ENCODE data around the gene MALRD1.

DNA sequence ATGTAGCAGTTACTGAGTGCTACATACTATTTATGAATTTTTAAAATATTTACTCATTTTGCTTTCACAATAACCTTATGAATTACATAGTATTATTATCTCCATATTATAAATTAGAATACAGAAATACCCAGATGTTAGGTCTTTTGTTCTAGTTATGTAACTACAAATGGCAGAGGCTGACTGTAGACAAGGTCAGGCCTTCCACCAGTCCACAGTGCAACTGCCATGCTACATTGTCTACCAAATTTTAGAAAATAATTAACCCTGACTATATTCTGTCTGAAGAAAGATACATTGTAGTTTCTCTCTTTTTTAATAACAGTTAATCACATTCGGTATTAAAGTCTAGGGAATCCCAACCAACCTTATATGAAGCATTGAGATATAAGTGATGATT, 280.9 kb downstream of the MALRD1 start:
- TF ChIP-seq, protein P1, sequence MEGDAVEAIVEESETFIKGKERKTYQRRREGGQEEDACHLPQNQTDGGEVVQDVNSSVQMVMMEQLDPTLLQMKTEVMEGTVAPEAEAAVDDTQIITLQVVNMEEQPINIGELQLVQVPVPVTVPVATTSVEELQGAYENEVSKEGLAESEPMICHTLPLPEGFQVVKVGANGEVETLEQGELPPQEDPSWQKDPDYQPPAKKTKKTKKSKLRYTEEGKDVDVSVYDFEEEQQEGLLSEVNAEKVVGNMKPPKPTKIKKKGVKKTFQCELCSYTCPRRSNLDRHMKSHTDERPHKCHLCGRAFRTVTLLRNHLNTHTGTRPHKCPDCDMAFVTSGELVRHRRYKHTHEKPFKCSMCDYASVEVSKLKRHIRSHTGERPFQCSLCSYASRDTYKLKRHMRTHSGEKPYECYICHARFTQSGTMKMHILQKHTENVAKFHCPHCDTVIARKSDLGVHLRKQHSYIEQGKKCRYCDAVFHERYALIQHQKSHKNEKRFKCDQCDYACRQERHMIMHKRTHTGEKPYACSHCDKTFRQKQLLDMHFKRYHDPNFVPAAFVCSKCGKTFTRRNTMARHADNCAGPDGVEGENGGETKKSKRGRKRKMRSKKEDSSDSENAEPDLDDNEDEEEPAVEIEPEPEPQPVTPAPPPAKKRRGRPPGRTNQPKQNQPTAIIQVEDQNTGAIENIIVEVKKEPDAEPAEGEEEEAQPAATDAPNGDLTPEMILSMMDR (IDR thresholded peaks at IDR 0.05), result no peak
- TF ChIP-seq EZH2 (IDR thresholded peaks at IDR 0.05), result no peak

All from neural progenitor cell (in vitro differentiated cells).